ENCODE results near the gene CA5B.

DNA sequence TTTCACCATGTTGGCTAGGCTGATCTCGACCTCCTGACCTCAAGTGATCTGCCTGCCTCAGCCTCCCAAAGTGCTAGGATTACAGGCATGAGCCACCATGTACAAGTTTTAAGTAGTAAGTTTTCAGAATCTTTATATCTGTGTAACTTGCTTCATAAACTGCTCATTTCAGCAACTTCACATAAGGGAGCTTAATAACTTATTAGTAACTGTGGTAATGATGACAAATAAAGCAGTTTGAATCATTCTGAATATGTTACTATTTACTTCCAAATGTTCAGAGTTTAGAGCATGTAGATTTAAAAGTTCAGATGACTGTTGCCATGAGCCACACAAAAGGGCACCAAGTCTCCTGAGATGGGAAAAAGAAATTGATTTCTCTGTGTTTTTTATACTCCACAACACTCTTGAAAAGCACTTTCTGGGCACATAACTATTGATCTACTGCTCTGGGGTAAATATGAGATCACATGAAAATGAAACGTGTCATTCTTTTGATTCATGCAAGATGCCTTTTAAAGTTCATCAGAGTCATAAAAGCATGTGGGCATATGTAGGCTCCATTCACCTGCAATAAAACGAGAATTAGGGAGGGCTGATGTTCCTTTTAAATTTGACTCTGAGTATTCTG is 14.1 kb upstream of the CA5B start:
- TF ChIP-seq, protein P1, sequence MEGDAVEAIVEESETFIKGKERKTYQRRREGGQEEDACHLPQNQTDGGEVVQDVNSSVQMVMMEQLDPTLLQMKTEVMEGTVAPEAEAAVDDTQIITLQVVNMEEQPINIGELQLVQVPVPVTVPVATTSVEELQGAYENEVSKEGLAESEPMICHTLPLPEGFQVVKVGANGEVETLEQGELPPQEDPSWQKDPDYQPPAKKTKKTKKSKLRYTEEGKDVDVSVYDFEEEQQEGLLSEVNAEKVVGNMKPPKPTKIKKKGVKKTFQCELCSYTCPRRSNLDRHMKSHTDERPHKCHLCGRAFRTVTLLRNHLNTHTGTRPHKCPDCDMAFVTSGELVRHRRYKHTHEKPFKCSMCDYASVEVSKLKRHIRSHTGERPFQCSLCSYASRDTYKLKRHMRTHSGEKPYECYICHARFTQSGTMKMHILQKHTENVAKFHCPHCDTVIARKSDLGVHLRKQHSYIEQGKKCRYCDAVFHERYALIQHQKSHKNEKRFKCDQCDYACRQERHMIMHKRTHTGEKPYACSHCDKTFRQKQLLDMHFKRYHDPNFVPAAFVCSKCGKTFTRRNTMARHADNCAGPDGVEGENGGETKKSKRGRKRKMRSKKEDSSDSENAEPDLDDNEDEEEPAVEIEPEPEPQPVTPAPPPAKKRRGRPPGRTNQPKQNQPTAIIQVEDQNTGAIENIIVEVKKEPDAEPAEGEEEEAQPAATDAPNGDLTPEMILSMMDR (conservative IDR thresholded peaks at IDR 0.05 in 1 of 2, IDR thresholded peaks at IDR 0.05 in 1 of 2; ENCODE audit: extremely low read depth in 1 of 2, insufficient read depth in 1 of 2, low read depth in 1 of 2, low read length in 2 of 2): no peak
- TF ChIP-seq EZH2 (IDR thresholded peaks at IDR 0.05; ENCODE audit: borderline replicate concordance, low read length): no peak

Measured in mammary epithelial cell (primary cell).